Thoracic aorta (tissue), 2 donors: ENCODE results near the gene GYPC. TPM values are rescaled to one million over a fixed set of nuclear protein-coding genes. Genes with fewer than 3 reads are reported as not detected.

Experiments used
- ATAC-seq: fragments of 150-250 bp; one replicate; pipeline ENCODE4 v1.8.0; 2017; ENCODE audit warnings: low read depth; ENCODE audit not compliant: insufficient number of reproducible peaks, low FRiP score
- DNase-seq: peaks from one replicate; pipeline ENCODE4 v3.0.0-alpha.2; 2020; ENCODE audit warnings: low spot score
- H3K27ac ChIP-seq, 2 donors: fragments of 200-600 bp; sonication (generic); 1 replicate in 1 of 2; 2 replicates in 1 of 2; pipeline ENCODE4 v1.5.1; 2016; ENCODE audit warnings: mild to moderate bottlenecking in 2 of 2, moderate library complexity in 2 of 2
- H3K27me3 ChIP-seq: fragments of 200-600 bp; sonication (generic); replicated peaks from 2 replicates; pipeline ENCODE4 v1.6.0; 2016; ENCODE audit warnings: mild to moderate bottlenecking; ENCODE audit not compliant: insufficient read depth
- H3K36me3 ChIP-seq: fragments of 200-600 bp; sonication (generic); one replicate; pipeline ENCODE4 v1.5.1; 2016
- H3K4me1 ChIP-seq, 2 donors: fragments of 200-600 bp; sonication (generic); 1 replicate in 1 of 2; 2 replicates in 1 of 2; pipeline versions ENCODE4 v1.5.1 to v1.6.0; 2016; ENCODE audit warnings: low read depth in 2 of 2, mild to moderate bottlenecking in 1 of 2; ENCODE audit not compliant: control insufficient read depth in 1 of 2
- H3K4me3 ChIP-seq: fragments of 200-600 bp; sonication (generic); 2 replicates; pipeline ENCODE4 v1.5.1; 2016; ENCODE audit warnings: mild to moderate bottlenecking
- H3K9me3 ChIP-seq: fragments of 200-600 bp; sonication (generic); 2 replicates; pipeline ENCODE4 v1.5.1; 2016
- CTCF ChIP-seq: fragments of 200-600 bp; sonication (generic); IDR thresholded peaks from one replicate; pipeline ENCODE4 v1.5.1; 2019; ENCODE audit warnings: antibody characterized with exemption
- total RNA-seq, 2 donors: library from RNA; depleted of rRNA; stranded (reverse); fragments of >200 nt; gene quantifications; one replicate each; pipeline versions ENCODE4 v1.1.0 to v1.2.3, GENCODE V29; 2016

The GYPC gene
- total RNA-seq, 2 donors from 2014 or later = 123 to 185 TPM

DNA sequence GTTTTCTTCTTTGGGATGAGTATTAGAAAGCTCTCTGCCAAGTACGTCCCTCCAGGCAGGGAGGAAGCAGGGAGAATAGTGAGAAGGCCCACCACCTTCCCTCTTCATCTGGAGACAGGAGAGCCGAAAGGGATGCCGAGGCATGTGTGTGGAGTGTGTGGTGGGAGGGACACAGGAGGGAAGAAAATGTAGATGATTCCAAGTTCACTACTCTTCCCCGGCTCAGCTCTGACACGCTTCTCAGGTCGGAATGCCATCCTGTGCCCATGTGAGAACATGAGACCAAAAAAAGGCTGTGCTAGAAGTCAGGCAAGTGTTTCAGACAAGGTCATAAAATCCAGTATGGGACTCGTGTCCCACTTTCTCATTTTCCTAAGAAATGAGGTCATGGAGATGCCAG is 47.4 kb downstream of the GYPC start:
- no peaks in the 10 kb centered on the region for H3K36me3 ChIP-seq
- no peaks in the 10 kb centered on the region for H3K9me3 ChIP-seq
- H3K4me1 ChIP-seq = peaks cover 5 to 10% of the 10 kb centered on the region in 2 donors
- no peak overlapping the region for H3K27ac ChIP-seq
- no peak for TF ChIP-seq CTCF
- H3K4me3 ChIP-seq = no peak overlapping the region
- DNase-seq (no peak), ATAC-seq (no peak)
- no peaks in the 10 kb centered on the region for H3K27me3 ChIP-seq

GRCh38 chr2:126704434-126705160 is 48.6 kb downstream of the GYPC start:
- no peaks in the 10 kb centered on the region for H3K36me3 ChIP-seq
- H3K27me3 ChIP-seq = no peaks in the 10 kb centered on the region
- no peak for DNase-seq
- ATAC-seq = no peak
- no peak overlapping the region for H3K4me3 ChIP-seq
- no peaks in the 10 kb centered on the region for H3K9me3 ChIP-seq
- no peak overlapping the region for H3K27ac ChIP-seq
- peaks cover 5 to 10% of the 10 kb centered on the region in 2 donors for H3K4me1 ChIP-seq
- no peak for TF ChIP-seq CTCF

- Histone ChIP-seq H3K4me1 (peaks cover 5 to 10% of the 10 kb centered on the region in 2 donors), H3K4me3 (no peak overlapping the region), H3K36me3 (no peaks in the 10 kb centered on the region), H3K27ac (no peak overlapping the region), H3K27me3 (no peaks in the 10 kb centered on the region), H3K9me3 (no peaks in the 10 kb centered on the region)
- TF ChIP-seq CTCF = no peak
- no peak for ATAC-seq
- DNase-seq = no peak
Measured at GRCh38 chr2:126707191-126707590, 51.2 kb downstream of the GYPC start.

DNA sequence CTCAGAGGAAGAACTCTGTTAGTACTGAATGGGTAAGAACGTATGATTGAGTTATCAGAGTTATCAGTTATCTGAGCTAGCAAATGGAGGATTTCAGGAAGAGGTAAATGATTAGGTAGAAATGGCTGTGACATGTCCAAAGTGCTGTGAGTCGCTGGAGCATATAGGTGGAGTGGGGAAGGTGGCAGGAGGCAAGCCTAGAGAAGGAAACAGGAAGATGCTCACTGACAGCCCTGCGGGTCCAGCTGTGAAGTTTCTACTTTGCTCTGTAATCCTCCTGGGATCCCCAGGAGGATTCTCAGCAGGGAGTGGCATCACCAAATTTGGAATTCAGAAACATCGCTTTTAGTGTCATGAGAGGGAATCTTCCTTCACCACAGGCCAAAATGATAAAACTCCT is 52.0 kb downstream of the GYPC start:
- no peak for ATAC-seq

More for the DNA sequence above, 52.0 kb downstream of the GYPC start:
- Histone ChIP-seq H3K27ac (no peak overlapping the region), H3K36me3 (no peaks in the 10 kb centered on the region), H3K4me3 (no peak overlapping the region), H3K4me1 (peaks cover 5 to 10% of the 10 kb centered on the region in 2 donors), H3K9me3 (no peaks in the 10 kb centered on the region), H3K27me3 (no peaks in the 10 kb centered on the region)
- TF ChIP-seq CTCF = no peak
- no peak for DNase-seq
